ENCODE measurements around the gene ZNF45. TPM values are rescaled to one million over a fixed set of nuclear protein-coding genes. Genes with fewer than 3 reads are reported as not detected.

ZNF45 gene
- total RNA-seq: 1 to 10 TPM; 7.9 to 8.8 TPM

GRCh38 chr19:43934985-43935708 is at the start of gene ZNF45:
TSS of gene ZNF45 (minus strand) at chr19:43935282. CDS start at chr19:43922185, 13,097 bp downstream.
- H3K27me3 Mint-ChIP-seq: no peaks in the 10 kb centered on the region
- peak within 1 kb of the TSS; percentile 93 for H3K27ac Mint-ChIP-seq
- TF ChIP-seq CTCF (IDR thresholded peaks at IDR 0.05): no peak
- CTCF ChIA-PET: interaction anchor here (0.8 to 1.9 kb wide), 4 partner anchors 11 to 17 kb away, joined by 4 to 6 read pairs (median 5); partner anchors contain the start of gene ZNF221
- peak; percentile 96 for ATAC-seq
- intact Hi-C loops (cut with micrococcal nuclease): loop anchor here (10.0 kb wide), 1 partner anchor 70 kb away; the partner anchor contains the start of gene ZNF230
- DNase-seq: peak; percentile 91
- POLR2A ChIA-PET: interaction anchor here (0.8 to 1.5 kb wide), 4 partner anchors 13 to 159 kb away, joined by 3 to 5 read pairs (median 5); partner anchors contain the start of genes ZNF221 and ZNF224
- H3K9me3 Mint-ChIP-seq: peaks cover 2% of the 10 kb centered on the region
- peaks cover 19% of the 10 kb centered on the region for H3K4me1 Mint-ChIP-seq (ENCODE audit: low read depth)
- peak within 1 kb of the TSS; percentile 94 for H3K4me3 Mint-ChIP-seq
- peaks cover 26% of the 10 kb centered on the region for H3K36me3 Mint-ChIP-seq (ENCODE audit: low read depth)

- H3K4me1 Mint-ChIP-seq (ENCODE audit: low read depth): peaks cover 7% of the 10 kb centered on the region
- H3K27ac Mint-ChIP-seq: peak overlapping the region; percentile 95
- intact Hi-C loops (cut with micrococcal nuclease): no loop called here
- ATAC-seq: peak; percentile 17
- peak; percentile 11 for DNase-seq
- POLR2A ChIA-PET: interaction anchor here (0.7 kb wide), 1 partner anchor 20 kb away, joined by 3 read pairs; no protein-coding TSS in a partner anchor
- TF ChIP-seq CTCF (IDR thresholded peaks at IDR 0.05): no peak
- CTCF ChIA-PET: no interaction called here
- peaks cover 15% of the 10 kb centered on the region for H3K36me3 Mint-ChIP-seq (ENCODE audit: low read depth)
- no peaks in the 10 kb centered on the region for H3K27me3 Mint-ChIP-seq
- peak overlapping the region; percentile 88 for H3K4me3 Mint-ChIP-seq
- H3K9me3 Mint-ChIP-seq: peaks cover 5% of the 10 kb centered on the region
Observed at GRCh38 chr19:43984687-43985000, 49.6 kb upstream of the ZNF45 start.

- Mint-ChIP-seq H3K9me3 (peaks cover 6% of the 10 kb centered on the region), H3K4me1 (ENCODE audit: low read depth) (peaks cover 7% of the 10 kb centered on the region), H3K36me3 (ENCODE audit: low read depth) (peaks cover 9% of the 10 kb centered on the region), H3K27me3 (no peaks in the 10 kb centered on the region), H3K4me3 (peak within 1 kb of the TSS; percentile 88), H3K27ac (peak within 1 kb of the TSS; percentile 95)
- DNase-seq (peak; percentile 69), ATAC-seq (peak; percentile 90)
- ChIA-PET CTCF (no interaction called here), POLR2A (no interaction called here)
- TF ChIP-seq CTCF (IDR thresholded peaks at IDR 0.05): no peak
- intact Hi-C loops (cut with micrococcal nuclease): no loop called here
Observed at GRCh38 chr19:43983912-43984686, 49.0 kb upstream of the ZNF45 start, which contains the start of gene ZNF155. TSS of gene ZNF155 (plus strand) at chr19:43984188. CDS start at chr19:43988544, 4,356 bp downstream.

- POLR2A ChIA-PET: interaction anchor here (0.6 kb wide), 1 partner anchor 22 kb away, joined by 3 read pairs; no protein-coding TSS in a partner anchor
- Mint-ChIP-seq H3K36me3 (ENCODE audit: low read depth) (peaks cover 4% of the 10 kb centered on the region), H3K27ac (no peak overlapping the region), H3K27me3 (no peaks in the 10 kb centered on the region), H3K4me1 (ENCODE audit: low read depth) (peaks cover 7% of the 10 kb centered on the region), H3K9me3 (peaks cover 6% of the 10 kb centered on the region), H3K4me3 (peak overlapping the region; percentile 55)
- intact Hi-C loops (cut with micrococcal nuclease): no loop called here
- ATAC-seq (no peak), DNase-seq (no peak)
- CTCF ChIA-PET: no interaction called here
- no peak for TF ChIP-seq CTCF (IDR thresholded peaks at IDR 0.05)
Observed at GRCh38 chr19:43983544-43983911, 48.4 kb upstream of the ZNF45 start.
